ENCODE data around the gene MEAF6.

DNA sequence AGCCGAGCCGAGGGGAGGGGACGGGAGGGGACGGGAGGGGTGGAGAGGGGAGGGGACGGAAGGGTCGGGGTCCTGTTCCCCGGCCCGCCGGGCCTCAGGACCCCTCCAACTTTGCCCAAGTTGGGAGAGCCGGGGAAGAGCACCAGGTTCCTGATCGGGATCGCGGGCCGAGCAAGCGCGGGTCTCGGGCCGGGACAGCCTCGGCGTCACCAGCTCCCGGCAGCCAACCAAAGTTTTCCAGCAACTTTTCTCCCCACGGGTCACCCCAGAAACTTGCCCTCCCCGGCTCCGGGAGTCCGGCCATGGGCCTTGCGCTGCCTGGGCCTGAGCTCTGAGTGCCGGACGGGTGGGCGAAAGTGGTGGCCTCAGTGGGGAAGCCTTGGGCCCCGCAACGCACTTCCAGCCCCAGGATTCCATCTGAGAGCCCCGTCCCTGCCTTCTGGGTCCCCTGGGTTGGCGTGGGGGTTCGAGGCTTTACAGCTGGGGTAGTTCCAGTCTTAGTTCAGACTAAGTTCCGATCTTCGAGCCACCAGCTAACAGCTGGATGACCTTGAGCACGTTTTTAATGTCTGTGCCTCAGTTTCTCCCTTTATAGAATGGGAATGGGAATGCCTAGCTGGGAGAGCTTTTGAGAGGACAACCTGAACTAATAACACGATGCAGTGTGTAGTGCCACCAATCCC is 39.7 kb downstream of the MEAF6 start:
- no peak for TF ChIP-seq EZH2phosphoT487 (IDR thresholded peaks at IDR 0.05; ENCODE audit: insufficient read depth, low read depth)
- no peak for TF ChIP-seq EZH2 (IDR thresholded peaks at IDR 0.05; ENCODE audit: insufficient read depth, poor library complexity, severe bottlenecking)
